Esophagus (tissue), 2 donors: ENCODE data around the gene RASSF7. TPM values are rescaled to one million over a fixed set of nuclear protein-coding genes. Genes with fewer than 3 reads are reported as not detected.
"Not testable (repeated sequence)": the region's sequence is repeated elsewhere in the genome, so short reads cannot be mapped to it uniquely, and the experiment has no call there.

Experiments
- H3K27ac ChIP-seq, 2 donors: one replicate each; pipeline ENCODE4 v1.5.1; 2013; ENCODE audit warnings: low read depth in 2 of 2, mild to moderate bottlenecking in 2 of 2, inconsistent platforms in 1 of 2, low read length in 1 of 2, moderate library complexity in 1 of 2
- H3K27me3 ChIP-seq, 2 donors: one replicate each; pipeline ENCODE4 v1.6.1; 2013; ENCODE audit warnings: low read length in 2 of 2, control low read depth in 1 of 2, mild to moderate bottlenecking in 1 of 2; ENCODE audit not compliant: insufficient read depth in 2 of 2, control insufficient read depth in 1 of 2
- H3K36me3 ChIP-seq, 2 donors: one replicate each; pipeline ENCODE4 v1.6.1; 2013; ENCODE audit warnings: low read length in 1 of 2; ENCODE audit not compliant: control insufficient read depth in 2 of 2, insufficient read depth in 2 of 2
- H3K4me1 ChIP-seq, 2 donors: one replicate each; pipeline ENCODE4 v1.6.1; 2013; ENCODE audit warnings: low read length in 1 of 2; ENCODE audit not compliant: control insufficient read depth in 2 of 2, insufficient read depth in 2 of 2
- H3K4me3 ChIP-seq, 2 donors: one replicate each; pipeline ENCODE4 v1.5.1; 2013; ENCODE audit warnings: low read length in 2 of 2, mild to moderate bottlenecking in 2 of 2, low read depth in 1 of 2, moderate library complexity in 1 of 2
- H3K9me3 ChIP-seq, 2 donors: one replicate each; pipeline ENCODE4 v1.6.1; 2013; ENCODE audit warnings: mild to moderate bottlenecking in 2 of 2, low read depth in 1 of 2, low read length in 1 of 2, moderate library complexity in 1 of 2; ENCODE audit not compliant: control insufficient read depth in 2 of 2, insufficient read depth in 1 of 2
- WGBS, 2 donors: extraction: QIAGEN DNeasy Blood & Tissue Kit; methylation state at CpG; one replicate each; pipeline ENCODE4 v1.1.7; 2013; 5-methylcytosine and 5-hydroxymethylcytosine counted together
- polyA plus RNA-seq, 2 donors: library from polyadenylated mRNA; stranded (reverse); fragments of 200-250 nt; gene quantifications; one replicate each; pipeline ENCODE4 v1.2.3, GENCODE V29; 2013
- donor health status: healthy with polysubstance abuse.
- donor health status: Bipolar disorder and iron deficiency.

Gene RASSF7
- polyA plus RNA-seq, 2 donors: 46.6 to 82.4 TPM

DNA sequence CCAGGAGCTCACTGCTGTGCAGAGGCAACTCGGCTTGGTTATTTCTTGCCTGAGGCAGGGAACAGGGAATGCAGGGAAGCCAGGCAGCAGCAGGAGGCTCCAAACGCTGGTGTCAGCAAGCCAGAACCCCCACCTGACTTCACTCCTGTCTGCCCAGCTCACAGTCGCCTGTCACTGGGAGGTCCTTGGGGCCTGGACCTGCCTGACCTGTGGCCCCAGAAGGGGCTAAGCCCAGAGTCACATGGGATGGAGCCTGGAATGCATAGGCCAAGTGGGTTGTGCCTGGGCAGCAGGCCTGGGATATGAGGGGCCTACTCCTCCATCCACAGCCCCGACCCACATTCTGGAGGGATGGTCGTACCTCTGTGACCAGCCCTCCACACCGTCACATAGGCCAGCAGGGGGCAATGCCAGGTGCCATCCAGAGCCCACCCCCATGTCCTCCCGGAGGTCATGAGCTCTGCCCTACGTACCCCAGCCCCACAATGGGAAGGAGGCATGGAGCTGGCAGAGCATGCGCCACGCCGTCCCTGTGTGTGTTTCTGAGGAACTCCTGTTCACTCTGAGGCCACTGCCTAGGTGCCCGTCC, 5.2 kb downstream of the RASSF7 start:
- WGBS, 2 donors: 77 to 81% methylated on average over 12 of the region's 12 CpGs
- Histone ChIP-seq H3K9me3 (no peaks in the 10 kb centered on the region), H3K27me3 (no peaks in the 10 kb centered on the region), H3K4me1 (peaks cover 3 to 30% of the 10 kb centered on the region in 2 donors), H3K36me3 (peaks cover 0 to 25% of the 10 kb centered on the region in 2 donors), H3K4me3 (peak overlapping the region; percentile 21 to 65), H3K27ac (peak overlapping the region in 1 of 2 donors; percentile 63)

GRCh38 chr11:567011-567628, 6.3 kb downstream of the RASSF7 start:
- Histone ChIP-seq H3K9me3 (no peaks in the 10 kb centered on the region), H3K27me3 (no peaks in the 10 kb centered on the region), H3K27ac (peak overlapping the region; percentile 89 to 96), H3K4me1 (peaks cover 0 to 27% of the 10 kb centered on the region in 2 donors), H3K36me3 (peaks cover 0 to 23% of the 10 kb centered on the region in 2 donors), H3K4me3 (peak overlapping the region; percentile 65 to 83)
- 88 to 90% methylated on average over 18 of the region's 18 CpGs for WGBS, 2 donors

DNA sequence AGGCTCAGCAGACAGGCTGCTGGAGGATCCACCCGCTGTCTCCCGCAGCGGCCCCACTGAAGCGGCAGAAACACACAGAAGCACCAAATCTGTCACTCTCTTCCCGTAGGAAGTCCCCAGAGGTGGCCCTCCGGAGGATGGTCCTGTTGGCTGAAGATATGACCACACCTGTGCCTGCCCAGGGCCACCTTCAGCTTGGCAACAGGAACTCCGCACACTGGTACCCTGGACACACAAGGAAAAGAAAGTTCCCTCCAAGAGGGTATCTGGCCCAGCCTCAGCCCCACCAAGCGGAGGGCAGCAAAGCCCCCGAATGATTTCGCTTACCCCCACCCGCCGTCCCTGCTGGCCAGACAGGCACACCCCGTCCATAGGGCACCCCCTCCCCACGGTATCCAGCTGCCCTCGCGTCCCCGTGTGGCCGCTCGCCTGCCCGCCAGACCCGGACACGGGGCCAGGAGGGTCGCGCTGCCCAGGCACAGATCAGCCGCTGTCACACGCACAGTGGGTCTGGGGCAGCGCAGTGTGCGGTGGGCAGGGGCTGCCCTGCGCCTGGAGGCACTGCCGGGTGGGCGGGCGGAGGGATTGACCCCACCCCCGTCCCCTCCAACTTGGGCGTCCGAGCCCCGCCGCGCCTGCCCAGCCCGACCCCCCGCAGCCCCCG, 7.0 kb downstream of the RASSF7 start:
- WGBS, 2 donors: 21 to 26% methylated on average over 37 to 41 of the region's 41 CpGs
- Histone ChIP-seq H3K27ac (peak overlapping the region; percentile 89 to 96), H3K4me1 (peaks cover 0 to 23% of the 10 kb centered on the region in 2 donors), H3K36me3 (peaks cover 0 to 19% of the 10 kb centered on the region in 2 donors), H3K9me3 (no peaks in the 10 kb centered on the region), H3K27me3 (no peaks in the 10 kb centered on the region), H3K4me3 (peak overlapping the region; percentile 65 to 83)

DNA sequence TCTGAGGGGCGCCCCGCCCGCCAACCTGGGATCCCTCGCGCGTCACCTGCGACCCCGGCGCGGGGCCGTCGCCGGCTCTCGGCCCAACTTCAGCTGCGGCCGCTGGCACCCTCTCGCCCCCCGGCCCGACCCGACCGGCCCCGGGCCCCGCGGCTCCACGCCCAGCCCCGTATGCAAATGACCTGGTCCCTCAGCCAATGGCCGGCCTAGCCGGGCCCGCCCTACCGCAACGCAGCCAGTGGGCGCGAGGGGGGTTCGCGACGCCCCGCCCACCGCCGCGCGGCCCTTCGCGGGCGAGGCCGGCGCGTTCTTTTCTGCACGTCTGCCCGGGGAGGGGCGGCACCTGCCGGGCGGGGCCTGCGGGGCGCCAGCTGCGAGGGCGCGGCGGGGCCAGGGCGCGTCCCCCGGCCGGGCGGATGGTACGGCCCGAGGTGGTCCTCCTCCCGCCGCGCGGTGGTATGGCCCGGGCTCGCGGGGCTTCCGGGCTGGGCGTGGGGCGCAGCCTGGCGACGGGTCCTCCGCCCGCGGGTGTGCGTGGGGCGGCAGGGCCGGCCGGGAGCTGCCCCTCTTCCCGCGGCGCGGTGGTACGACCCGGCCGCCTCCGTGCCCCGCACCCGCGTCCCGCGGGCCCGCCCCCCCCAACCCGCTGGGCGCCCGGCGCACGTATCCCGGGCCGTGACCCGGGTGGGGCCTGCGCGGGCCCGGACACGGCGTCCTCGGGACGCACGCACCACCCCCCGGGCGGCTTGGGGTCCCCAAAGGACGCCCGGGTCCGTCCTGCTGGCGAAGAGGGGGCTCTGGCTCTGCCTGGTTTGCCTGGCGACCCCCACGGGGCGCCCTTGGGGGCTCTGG, 7.8 kb downstream of the RASSF7 start:
- H3K4me1 ChIP-seq: peaks cover 0 to 20% of the 10 kb centered on the region in 2 donors
- peak overlapping the region; percentile 65 to 83 for H3K4me3 ChIP-seq
- peak overlapping the region; percentile 89 to 96 for H3K27ac ChIP-seq
- H3K9me3 ChIP-seq: no peaks in the 10 kb centered on the region
- WGBS, 2 donors: 1% methylated on average over 66 to 123 of the region's 123 CpGs
- H3K27me3 ChIP-seq: no peaks in the 10 kb centered on the region
- peaks cover 0 to 14% of the 10 kb centered on the region in 2 donors for H3K36me3 ChIP-seq

DNA sequence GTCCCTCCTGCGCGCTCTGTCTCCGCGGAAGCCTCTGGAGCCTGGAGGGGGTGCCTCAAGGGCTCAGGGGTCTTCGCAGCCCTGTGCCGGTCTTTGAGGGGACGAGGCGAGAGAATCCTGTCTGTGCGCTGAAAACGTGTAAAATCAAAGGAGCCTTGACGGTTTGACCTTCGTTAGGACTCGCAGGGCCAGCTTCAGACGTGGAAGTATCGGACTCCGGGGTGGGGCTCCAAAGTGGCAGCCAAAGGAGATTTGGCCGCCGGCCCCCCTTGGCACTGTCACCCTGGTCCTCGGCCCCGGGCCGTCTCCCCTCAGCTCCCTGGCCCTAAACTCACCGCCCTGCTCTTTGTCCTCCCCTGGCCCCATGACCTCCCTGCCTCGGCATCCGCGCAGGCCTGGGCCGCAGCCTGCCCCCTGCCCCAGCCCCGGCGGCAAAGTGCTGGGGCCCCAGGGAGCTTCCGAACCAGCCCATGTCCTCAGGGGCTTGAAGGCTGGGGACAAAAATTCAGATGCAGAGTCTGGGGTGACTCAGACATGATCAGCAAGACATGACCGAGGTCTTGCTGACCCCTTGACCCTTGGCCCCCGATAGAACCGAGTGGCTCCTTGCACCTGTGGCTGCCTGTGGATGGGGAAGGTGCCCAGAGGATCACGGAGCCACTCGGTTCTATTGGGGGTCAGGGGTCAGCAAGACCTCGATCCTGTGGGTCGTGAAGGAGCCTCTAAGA, 8.6 kb downstream of the RASSF7 start:
- H3K4me3 ChIP-seq: peak overlapping the region; percentile 65 to 83
- peaks cover 0 to 11% of the 10 kb centered on the region in 2 donors for H3K36me3 ChIP-seq
- no peaks in the 10 kb centered on the region for H3K27me3 ChIP-seq
- peak overlapping the region; percentile 89 to 91 for H3K27ac ChIP-seq
- no peaks in the 10 kb centered on the region for H3K9me3 ChIP-seq
- H3K4me1 ChIP-seq: peaks cover 0 to 17% of the 10 kb centered on the region in 2 donors
- WGBS, 2 donors: 26 to 45% methylated on average over 35 to 36 of the region's 36 CpGs

- Histone ChIP-seq H3K27me3 (no peaks in the 10 kb centered on the region), H3K4me3 (no peak overlapping the region), H3K36me3 (peaks cover 0 to 5% of the 10 kb centered on the region in 2 donors), H3K9me3 (no peaks in the 10 kb centered on the region), H3K4me1 (peaks cover 2 to 17% of the 10 kb centered on the region in 2 donors), H3K27ac (no peak overlapping the region)
- 73% methylated on average over 8 of the region's 8 CpGs for WGBS, 2 donors
Measured at GRCh38 chr11:571802-572185, 11.0 kb downstream of the RASSF7 start.

DNA sequence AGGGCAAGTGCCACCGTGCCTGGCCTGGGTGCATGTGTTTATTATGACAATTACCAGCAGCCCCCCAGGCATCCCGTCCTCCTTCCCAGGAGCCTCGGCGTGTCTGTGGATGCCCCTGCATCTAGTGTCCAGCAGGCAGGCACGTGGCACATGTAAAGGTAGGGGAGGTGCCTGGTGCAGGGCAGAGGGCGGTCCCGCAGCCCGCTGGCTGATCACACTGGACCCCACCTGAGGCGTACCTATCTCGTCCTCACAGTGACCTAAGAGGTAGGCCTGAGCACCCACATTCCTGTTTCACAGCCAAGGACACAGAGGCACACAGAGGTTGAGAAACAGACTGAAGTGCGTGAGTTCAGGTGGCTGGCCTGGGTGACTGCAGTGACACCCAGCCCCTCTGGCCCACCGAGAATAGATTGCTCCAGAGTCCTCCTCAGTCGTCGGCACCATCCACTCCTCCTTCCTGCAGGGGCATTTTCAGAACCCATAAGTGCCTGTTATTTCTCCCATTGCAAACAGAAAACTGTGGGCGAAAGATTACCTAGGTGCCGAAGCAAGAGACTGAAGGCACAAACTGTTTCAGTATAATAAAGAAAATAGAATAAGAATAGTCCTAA, 12.5 kb downstream of the RASSF7 start:
- WGBS, 2 donors: 92% methylated on average over 16 of the region's 16 CpGs

GRCh38 chr11:574031-574570, 13.3 kb downstream of the RASSF7 start:
- H3K9me3 ChIP-seq, H3K4me3 ChIP-seq, H3K27ac ChIP-seq, H3K36me3 ChIP-seq, H3K27me3 ChIP-seq: not testable (repeated sequence)
- 49 to 57% methylated on average over 14 of the region's 14 CpGs for WGBS, 2 donors
- H3K4me1 ChIP-seq: peaks cover 12 to 25% of the 10 kb centered on the region in 2 donors

More for the DNA sequence above, 12.5 kb downstream of the RASSF7 start:
- H3K4me1 ChIP-seq: peaks cover 10 to 23% of the 10 kb centered on the region in 2 donors
- H3K9me3 ChIP-seq: no peaks in the 10 kb centered on the region
- no peak overlapping the region for H3K27ac ChIP-seq
- no peaks in the 10 kb centered on the region for H3K36me3 ChIP-seq
- H3K27me3 ChIP-seq: no peaks in the 10 kb centered on the region
- H3K4me3 ChIP-seq: no peak overlapping the region
